OCI-LY1 (cell line): ENCODE results near the gene GSG1L.

Experiments
- CTCF ChIP-seq: fragments of 200-600 bp; sonication (generic), shearing (Covaris generic); IDR thresholded peaks from 2 replicates; pipeline ENCODE4 v1.5.1; 2017; ENCODE audit warnings: mild to moderate bottlenecking, antibody characterized with exemption, low read length, moderate library complexity, mixed read lengths
- EZH2 ChIP-seq: fragments of 200-600 bp; sonication (generic), shearing (Covaris generic); IDR thresholded peaks from 2 replicates; pipeline ENCODE4 v1.8.0; 2017; ENCODE audit warnings: borderline replicate concordance, mixed run types, mild to moderate bottlenecking, antibody characterized with exemption, low read length, moderate library complexity, mixed read lengths

- no peak for TF ChIP-seq CTCF
- no peak for TF ChIP-seq EZH2
These were observed 43.1 kb upstream of the GSG1L start for GRCh38 chr16:28106467-28107215.
